ENCODE results near the gene HSD17B13. TPM values are rescaled to one million over a fixed set of nuclear protein-coding genes. Genes with fewer than 3 reads are reported as not detected.
"Not testable (repeated sequence)": the region's sequence is repeated elsewhere in the genome, so short reads cannot be mapped to it uniquely, and the experiment has no call there.

HSD17B13 gene
- total RNA-seq, 1 donor from 2014 or later = 4.2 TPM

GRCh38 chr4:87286970-87287369 lies 35.7 kb downstream of the HSD17B13 start:
- Histone ChIP-seq H3K4me3 (no peak overlapping the region), H3K27me3 (ENCODE audit: low read depth) (no peaks in the 10 kb centered on the region), H3K4me1 (no peaks in the 10 kb centered on the region), H3K27ac (no peak overlapping the region), H3K9me3 (peaks cover 17% of the 10 kb centered on the region), H3K36me3 (no peaks in the 10 kb centered on the region)
- TF ChIP-seq CTCF (IDR thresholded peaks at IDR 0.05) = no peak
- intact Hi-C loops (cut with DNase I) = no loop called here
- DNase-seq (no peak), ATAC-seq (no peak)

GRCh38 chr4:87284268-87284667 lies 38.4 kb downstream of the HSD17B13 start:
- ATAC-seq; H3K4me3 ChIP-seq; H3K36me3 ChIP-seq; H3K27me3 ChIP-seq (ENCODE audit: low read depth); H3K4me1 ChIP-seq; DNase-seq; H3K27ac ChIP-seq; intact Hi-C loops (cut with DNase I): not testable (repeated sequence)
- H3K9me3 ChIP-seq = peaks cover 17% of the 10 kb centered on the region

- Histone ChIP-seq H3K4me1 (no peaks in the 10 kb centered on the region), H3K9me3 (peaks cover 17% of the 10 kb centered on the region), H3K4me3 (no peak overlapping the region), H3K36me3 (no peaks in the 10 kb centered on the region), H3K27ac (no peak overlapping the region), H3K27me3 (ENCODE audit: low read depth) (no peaks in the 10 kb centered on the region)
- TF ChIP-seq CTCF (IDR thresholded peaks at IDR 0.05) = no peak
- intact Hi-C loops (cut with DNase I) = no loop called here
- DNase-seq = no peak
- no peak for ATAC-seq
These were observed 39.5 kb downstream of the HSD17B13 start for GRCh38 chr4:87283151-87283550.

- TF ChIP-seq CTCF (IDR thresholded peaks at IDR 0.05) = no peak
- no peaks in the 10 kb centered on the region for H3K27me3 ChIP-seq (ENCODE audit: low read depth)
- intact Hi-C loops (cut with DNase I) = no loop called here
- H3K4me3 ChIP-seq = no peak overlapping the region
- ATAC-seq (no peak), DNase-seq (no peak)
- H3K27ac ChIP-seq = no peak overlapping the region
- no peaks in the 10 kb centered on the region for H3K36me3 ChIP-seq
- H3K9me3 ChIP-seq = peaks cover 15% of the 10 kb centered on the region
- H3K4me1 ChIP-seq = no peaks in the 10 kb centered on the region
These were observed 41.1 kb downstream of the HSD17B13 start for GRCh38 chr4:87281603-87282002.

- no peak overlapping the region for H3K27ac ChIP-seq
- no peaks in the 10 kb centered on the region for H3K9me3 ChIP-seq
- no peak for ATAC-seq
- no peak for TF ChIP-seq CTCF (IDR thresholded peaks at IDR 0.05)
- intact Hi-C loops (cut with DNase I) = no loop called here
- H3K4me1 ChIP-seq = no peaks in the 10 kb centered on the region
- no peaks in the 10 kb centered on the region for H3K36me3 ChIP-seq
- H3K4me3 ChIP-seq = no peak overlapping the region
- no peaks in the 10 kb centered on the region for H3K27me3 ChIP-seq (ENCODE audit: low read depth)
- DNase-seq = no peak
These were observed 44.3 kb downstream of the HSD17B13 start for GRCh38 chr4:87278335-87278794.

- Histone ChIP-seq H3K27me3 (ENCODE audit: low read depth) (no peaks in the 10 kb centered on the region), H3K27ac (no peak overlapping the region), H3K4me3 (no peak overlapping the region), H3K9me3 (no peaks in the 10 kb centered on the region), H3K4me1 (no peaks in the 10 kb centered on the region), H3K36me3 (no peaks in the 10 kb centered on the region)
- no peak for TF ChIP-seq CTCF (IDR thresholded peaks at IDR 0.05)
- DNase-seq (no peak), ATAC-seq (no peak)
- intact Hi-C loops (cut with DNase I) = no loop called here
These were observed 47.4 kb downstream of the HSD17B13 start for GRCh38 chr4:87275311-87275710.

Data from lower lobe of right lung (tissue), 2 donors.